ENCODE results near the gene SLAMF1.
"Not testable (repeated sequence)": the region's sequence is repeated elsewhere in the genome, so short reads cannot be mapped to it uniquely, and the experiment has no call there.

SLAMF1 gene

GRCh38 chr1:160664573-160665051, 17.8 kb upstream of the SLAMF1 start:
- peak in 1 of 3 donors; percentile 63 for DNase-seq

- DNase-seq = peak; percentile 44 to 54 (median 53)
These were observed 16.1 kb upstream of the SLAMF1 start for GRCh38 chr1:160662910-160663309.

- no peak for DNase-seq
These were observed 12.7 kb upstream of the SLAMF1 start for GRCh38 chr1:160659566-160659965.

GRCh38 chr1:160658814-160659193, 12.0 kb upstream of the SLAMF1 start:
- DNase-seq = no peak

- no peak for DNase-seq
These were observed 11.4 kb upstream of the SLAMF1 start for GRCh38 chr1:160658162-160658813.

DNA sequence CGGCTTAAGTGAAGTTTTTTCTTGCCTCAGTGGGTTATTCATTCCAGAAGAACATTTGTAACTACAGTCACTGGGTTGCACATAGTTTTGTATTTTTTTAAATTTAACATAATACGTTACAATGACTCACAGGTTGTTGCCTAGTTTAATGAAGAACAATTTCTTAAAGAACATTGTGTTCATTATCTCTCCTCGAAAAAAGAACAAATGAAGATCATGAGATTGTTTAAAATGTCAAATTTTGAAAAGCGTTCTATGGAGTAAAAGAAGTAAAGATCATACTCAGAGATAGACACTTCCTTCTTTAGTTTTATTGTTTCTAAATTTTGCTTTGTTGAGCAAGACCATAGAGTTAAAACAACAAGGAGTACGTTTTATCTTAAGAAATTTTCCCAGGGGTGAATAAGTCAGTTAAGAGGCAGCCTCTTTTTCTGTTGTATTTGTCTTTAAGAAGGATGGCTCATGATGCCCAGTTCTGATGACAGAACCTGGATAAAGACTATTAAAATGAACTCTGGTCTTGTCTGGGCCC, 10.5 kb upstream of the SLAMF1 start:
- peak in 2 of 3 donors; percentile 63 to 66 for DNase-seq

GRCh38 chr1:160656737-160657136, 9.9 kb upstream of the SLAMF1 start:
- no peak for DNase-seq

- DNase-seq = no peak
These were observed 6.8 kb upstream of the SLAMF1 start for GRCh38 chr1:160653620-160654016.

GRCh38 chr1:160652924-160653619, 6.2 kb upstream of the SLAMF1 start:
- DNase-seq = no peak

GRCh38 chr1:160652065-160652641, 5.3 kb upstream of the SLAMF1 start:
- not testable (repeated sequence) for DNase-seq

DNA sequence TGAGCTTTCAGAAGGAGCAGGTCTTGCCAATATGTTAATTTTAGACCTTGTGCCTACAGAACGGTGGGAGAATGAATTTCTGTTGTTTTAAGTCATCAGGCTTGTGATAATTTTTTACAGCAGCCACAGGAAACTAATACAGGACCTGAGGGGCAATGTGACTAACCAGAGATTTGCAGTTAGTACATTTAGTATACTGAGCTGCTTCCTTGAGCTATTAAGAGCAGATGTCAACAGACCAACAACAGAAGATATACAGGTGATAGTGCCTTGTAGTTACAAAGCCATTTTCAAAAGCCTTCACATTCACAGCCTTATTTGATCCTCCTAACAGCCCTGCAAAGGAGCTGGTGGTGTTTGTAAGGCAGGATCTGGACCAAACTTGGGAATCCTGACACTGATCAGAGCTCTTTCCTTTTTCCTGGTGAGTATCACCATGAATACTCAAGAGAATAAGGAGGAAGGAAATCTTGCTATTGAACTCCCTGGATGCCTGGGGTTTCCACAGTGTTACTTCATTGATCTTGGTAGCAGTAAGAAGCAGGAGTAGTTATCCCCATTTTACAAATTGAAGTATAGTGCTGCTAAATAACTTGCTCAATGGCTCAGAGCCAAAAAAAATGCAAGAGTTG, 4.7 kb upstream of the SLAMF1 start:
- DNase-seq = no peak

DNA sequence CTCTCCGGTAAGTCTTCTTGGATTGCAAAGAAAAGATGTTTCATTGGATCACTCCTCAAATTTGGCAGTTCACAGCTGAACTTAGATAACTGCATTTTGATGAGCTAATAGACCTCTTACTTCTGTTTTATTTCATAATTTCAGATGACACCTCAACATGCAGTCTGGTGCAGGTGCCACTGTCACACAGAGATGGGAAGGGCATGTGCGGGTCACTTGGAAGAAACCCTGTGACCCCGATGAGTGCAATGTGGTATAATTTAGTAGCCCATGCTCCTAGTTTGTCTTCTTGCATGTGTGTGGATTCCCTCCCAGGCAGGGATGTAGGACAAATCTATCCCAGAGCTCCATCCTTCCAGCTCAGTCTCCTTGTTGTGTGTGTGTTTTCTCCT, 481 bp upstream of the SLAMF1 start:
- DNase-seq = no peak

DNA sequence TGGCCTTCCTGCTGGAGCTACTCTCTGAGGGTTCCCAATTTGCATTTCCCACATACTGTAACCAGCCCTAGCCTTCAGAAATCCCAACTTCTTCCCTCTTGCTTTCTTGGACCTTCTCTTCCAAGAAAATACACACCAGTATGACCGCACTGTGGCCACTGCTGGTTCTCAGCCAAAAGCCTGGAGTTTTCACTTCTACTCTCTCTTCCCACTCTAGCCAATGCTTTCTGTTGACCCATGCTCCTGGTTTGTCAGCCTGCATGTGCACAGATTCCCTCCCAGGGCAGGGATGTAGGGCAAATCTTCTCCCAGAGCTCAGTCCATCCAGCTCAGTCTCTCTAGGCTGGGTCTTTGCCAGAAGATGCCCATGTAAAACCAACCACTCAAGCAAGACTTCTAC, 664 bp downstream of the SLAMF1 start:
- DNase-seq = peak in 2 of 3 donors; percentile 47 to 68

DNA sequence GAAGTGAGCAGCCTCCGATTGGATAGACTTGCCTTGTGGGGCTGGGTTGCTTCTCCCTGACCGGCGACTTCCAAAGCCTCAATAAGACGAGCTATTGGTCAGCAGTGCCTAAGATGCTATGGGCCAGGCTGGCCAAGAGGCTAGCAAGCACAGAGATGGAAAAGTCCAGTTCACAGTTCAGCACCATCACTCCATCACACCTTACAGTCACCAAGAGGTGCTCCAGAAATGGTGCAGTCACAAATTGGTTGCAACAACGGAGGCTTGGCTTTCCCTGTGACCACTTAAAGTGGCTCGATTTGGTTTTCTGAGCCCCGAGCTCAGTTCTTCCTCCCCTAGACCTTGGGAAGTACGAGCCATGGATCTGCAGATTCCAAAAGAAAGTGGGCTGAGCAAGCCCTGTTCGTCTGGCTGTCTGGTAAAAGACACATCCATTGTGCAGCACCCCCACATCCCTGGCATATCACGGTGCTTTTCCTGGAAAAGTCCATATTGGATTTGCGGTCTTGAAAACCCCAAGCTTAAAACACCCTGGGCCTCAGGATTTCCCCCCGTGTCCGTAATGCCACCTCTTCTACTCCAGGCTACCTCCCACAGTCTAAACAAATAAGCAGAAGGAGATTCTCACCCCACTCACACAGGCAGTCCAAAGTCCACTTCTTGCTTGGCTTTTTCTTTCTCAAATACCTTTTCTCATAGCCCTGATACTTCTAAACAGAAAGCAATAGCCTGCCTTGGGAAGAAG, 1.3 kb downstream of the SLAMF1 start:
- DNase-seq = peak in 1 of 3 donors; percentile 29

DNA sequence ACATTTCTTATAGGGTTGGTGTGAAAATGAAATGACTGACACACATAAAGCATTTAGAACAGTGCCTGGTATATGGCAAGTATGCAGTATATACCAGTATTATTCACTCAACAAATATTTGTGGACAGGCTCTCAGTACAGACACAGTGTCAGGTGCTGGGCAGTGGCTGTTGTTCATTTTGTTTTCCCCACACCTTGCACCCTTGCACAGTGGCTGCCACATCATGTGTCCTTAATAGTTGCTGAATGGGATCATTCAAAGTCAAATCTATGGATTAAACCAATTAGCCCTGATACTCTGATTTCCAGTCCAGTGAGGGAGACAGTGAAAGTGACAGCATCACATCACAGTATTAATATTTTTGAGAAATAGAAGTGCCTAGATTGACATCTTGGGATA, 2.4 kb downstream of the SLAMF1 start:
- no peak for DNase-seq

GRCh38 chr1:160643138-160643537, 3.7 kb downstream of the SLAMF1 start:
- DNase-seq = no peak

GRCh38 chr1:160642281-160642644, 4.6 kb downstream of the SLAMF1 start:
- no peak for DNase-seq

GRCh38 chr1:160641323-160642280, 5.2 kb downstream of the SLAMF1 start:
- peak; percentile 45 to 73 (median 63) for DNase-seq

DNA sequence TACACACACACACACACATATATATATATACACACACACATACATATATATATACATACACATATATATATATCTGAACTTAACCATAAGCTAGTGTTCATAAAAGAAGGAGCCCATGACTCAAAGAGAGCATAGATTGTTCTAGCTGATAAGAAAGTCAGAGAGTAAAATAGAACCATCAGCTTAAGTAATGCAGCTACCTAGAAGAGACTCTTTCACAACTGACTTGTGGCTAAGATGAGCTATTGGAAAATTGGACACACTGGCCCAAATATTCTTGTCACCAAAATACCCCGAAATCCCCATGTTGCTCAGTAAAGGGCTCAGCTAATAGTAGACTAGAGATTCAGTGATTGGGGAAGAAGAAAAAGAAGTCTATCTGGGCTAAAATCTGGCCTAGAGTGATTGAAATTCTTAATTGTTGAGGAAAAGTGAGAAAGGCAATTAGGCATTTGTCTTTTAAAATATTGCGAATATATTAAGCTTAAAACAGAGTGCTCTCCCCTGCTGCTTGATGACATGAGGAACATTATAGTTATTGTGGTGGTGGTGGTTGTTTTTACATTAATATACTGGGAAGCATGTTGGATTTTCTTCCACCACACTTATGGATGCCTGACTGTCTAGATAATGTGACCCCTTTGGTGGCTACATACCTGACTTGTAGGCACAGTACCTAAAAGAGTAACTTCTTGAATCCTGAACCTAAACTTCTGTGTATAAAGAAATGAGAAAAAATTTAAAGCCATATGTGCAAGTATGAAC, 6.3 kb downstream of the SLAMF1 start:
- peak; percentile 56 to 80 (median 59) for DNase-seq

- no peak for DNase-seq
These were observed 7.2 kb downstream of the SLAMF1 start for GRCh38 chr1:160639652-160640051.

GRCh38 chr1:160638926-160639325, 7.9 kb downstream of the SLAMF1 start:
- DNase-seq = no peak

Data from suppressor macrophage treated with lipopolysaccharide for 1 hour (primary cell).